ENCODE data around the gene CDCP2. TPM values are rescaled to one million over a fixed set of nuclear protein-coding genes. Genes with fewer than 3 reads are reported as not detected.

CDCP2 gene
- polyA plus RNA-seq, 2 of the 4 experiments (the other 2 are of a cell fraction): not detected

DNA sequence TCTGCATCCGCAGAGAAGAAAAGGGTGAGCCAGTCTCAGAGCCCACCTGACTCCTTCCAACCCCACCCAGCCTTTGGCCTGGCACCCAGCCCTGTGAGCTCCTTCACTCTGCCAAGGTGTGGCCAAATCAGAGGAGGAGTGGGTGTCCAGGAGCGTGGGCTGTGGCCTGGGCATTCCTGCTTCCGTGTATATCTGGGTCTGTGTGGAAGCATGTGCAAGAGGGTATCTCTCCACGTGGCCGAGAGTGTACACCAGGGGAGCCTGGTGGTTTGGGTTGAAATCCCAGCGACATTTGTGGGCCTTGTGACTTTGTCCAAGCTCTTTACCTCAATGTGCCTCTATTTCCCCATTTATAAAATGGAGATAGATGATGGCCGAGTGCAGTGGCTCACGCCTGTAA, 29.8 kb downstream of the CDCP2 start (continued):
- TF ChIP-seq, protein P1, sequence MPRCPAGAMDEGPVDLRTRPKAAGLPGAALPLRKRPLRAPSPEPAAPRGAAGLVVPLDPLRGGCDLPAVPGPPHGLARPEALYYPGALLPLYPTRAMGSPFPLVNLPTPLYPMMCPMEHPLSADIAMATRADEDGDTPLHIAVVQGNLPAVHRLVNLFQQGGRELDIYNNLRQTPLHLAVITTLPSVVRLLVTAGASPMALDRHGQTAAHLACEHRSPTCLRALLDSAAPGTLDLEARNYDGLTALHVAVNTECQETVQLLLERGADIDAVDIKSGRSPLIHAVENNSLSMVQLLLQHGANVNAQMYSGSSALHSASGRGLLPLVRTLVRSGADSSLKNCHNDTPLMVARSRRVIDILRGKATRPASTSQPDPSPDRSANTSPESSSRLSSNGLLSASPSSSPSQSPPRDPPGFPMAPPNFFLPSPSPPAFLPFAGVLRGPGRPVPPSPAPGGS (IDR thresholded peaks at IDR 0.05): no peak
- TF ChIP-seq HOXA7 (CRISPR knock-in tag; IDR thresholded peaks at IDR 0.05) (no peak), EHMT2 (IDR thresholded peaks at IDR 0.05; ENCODE audit: low read depth) (no peak)

DNA sequence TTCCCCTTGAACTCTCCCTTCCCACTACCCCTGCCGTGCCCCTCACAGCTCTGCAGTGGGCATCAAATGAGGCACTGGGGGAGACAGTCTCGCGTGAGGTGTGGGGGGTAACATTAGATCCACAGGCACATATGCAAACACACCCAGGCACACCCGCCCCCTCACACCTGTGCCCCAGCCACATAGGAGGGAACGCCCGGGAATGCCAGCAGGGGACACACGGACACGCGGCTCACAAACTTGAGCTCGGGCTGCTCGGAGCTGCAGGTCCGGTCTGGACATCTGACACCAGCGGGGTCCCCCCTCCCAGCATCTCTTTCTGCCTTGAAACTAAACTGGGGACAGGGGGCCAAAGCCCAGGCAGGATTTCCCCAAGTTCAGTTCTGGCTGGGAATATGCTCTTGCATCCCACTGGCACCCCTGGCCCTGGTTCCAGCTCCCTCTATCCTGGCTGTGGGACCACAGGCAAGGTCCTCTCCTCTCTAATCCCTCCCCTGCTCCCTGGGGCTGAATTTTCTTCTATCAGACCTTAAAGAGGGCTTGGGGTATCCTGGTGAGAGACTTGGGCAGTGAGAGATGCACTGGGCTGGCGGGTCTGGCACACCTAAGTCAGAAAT, 30.6 kb downstream of the CDCP2 start:
- H3K4me3 ChIP-seq: no peak overlapping the region
- WGBS (ENCODE audit: missing lambda C conversion rate): 52% methylated on average over 4 of the region's 14 CpGs
- no peak for DNase-seq (ENCODE audit: low read depth in 1 of 2, low spot score in 1 of 2)
- TF ChIP-seq, protein P2, sequence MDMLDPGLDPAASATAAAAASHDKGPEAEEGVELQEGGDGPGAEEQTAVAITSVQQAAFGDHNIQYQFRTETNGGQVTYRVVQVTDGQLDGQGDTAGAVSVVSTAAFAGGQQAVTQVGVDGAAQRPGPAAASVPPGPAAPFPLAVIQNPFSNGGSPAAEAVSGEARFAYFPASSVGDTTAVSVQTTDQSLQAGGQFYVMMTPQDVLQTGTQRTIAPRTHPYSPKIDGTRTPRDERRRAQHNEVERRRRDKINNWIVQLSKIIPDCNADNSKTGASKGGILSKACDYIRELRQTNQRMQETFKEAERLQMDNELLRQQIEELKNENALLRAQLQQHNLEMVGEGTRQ (IDR thresholded peaks at IDR 0.05): no peak
- no peak for TF ChIP-seq TFCP2L1 (CRISPR knock-in tag; IDR thresholded peaks at IDR 0.05)
- no peak for TF ChIP-seq CBX2 (IDR thresholded peaks at IDR 0.05; ENCODE audit: borderline replicate concordance, low read depth)
- no peak for TF ChIP-seq EHF (CRISPR knock-in tag; IDR thresholded peaks at IDR 0.05)
- ChIA-PET CTCF (interaction anchor here (0.6 to 4.1 kb wide), 15 partner anchors 8 to 612 kb away, joined by 3 to 36 read pairs (median 3); no protein-coding TSS in a partner anchor), POLR2A (interaction anchor here (1.2 kb wide), 1 partner anchor 78 kb away, joined by 5 read pairs; the partner anchor contains the start of genes CYB5RL and MRPL37)
- peaks cover 26% of the 10 kb centered on the region for H3K4me1 ChIP-seq
- H3K4me2 ChIP-seq: peak overlapping the region; percentile 84
- H3K27ac ChIP-seq: peak overlapping the region; percentile 79 to 85; a peak in 4 of 6 replicates
- no peaks in the 10 kb centered on the region for H3K9me3 ChIP-seq
- ATAC-seq: no peak
- no peak for FAIRE-seq

DNA sequence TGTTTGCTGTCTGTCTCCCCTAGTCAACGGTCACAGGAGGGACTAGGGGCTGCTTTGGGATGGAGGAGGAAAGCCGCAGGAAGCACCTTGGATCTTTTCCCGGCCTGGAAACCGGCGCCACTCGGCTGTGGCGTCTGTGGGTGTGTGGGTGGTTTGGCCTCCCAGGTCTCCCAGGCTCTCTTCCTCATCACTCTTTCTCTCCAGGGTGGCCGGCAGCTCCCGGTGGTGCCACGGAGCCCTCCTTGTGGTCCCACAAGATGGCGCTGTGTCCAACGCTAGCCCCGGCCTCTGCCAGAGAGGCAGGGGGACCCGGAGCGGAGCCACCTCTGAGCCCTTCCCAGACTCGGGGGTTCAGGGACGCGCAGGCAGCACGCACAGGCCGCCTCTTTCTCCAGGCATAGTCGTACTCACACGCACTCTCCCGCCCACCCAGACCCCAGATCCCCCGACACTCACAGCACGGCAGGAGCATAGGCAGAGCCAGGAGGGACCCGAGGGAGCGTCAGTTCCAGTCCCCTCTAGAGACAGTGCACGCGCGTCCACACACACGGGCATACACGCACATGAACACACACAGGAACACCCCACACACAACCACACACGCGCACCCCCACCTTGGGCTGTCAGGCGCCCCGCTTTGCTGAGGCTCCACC, 31.2 kb downstream of the CDCP2 start:
- Histone ChIP-seq H3K4me1 (peaks cover 26% of the 10 kb centered on the region), H3K4me2 (peak overlapping the region; percentile 84), H3K9me3 (no peaks in the 10 kb centered on the region), H3K4me3 (0 out of 3 replicates have a peak overlapping the region, but pooled peaks have one; percentile 31), H3K27ac (peak overlapping the region; percentile 79 to 85)
- POLR2A ChIA-PET: interaction anchor here (0.6 to 1.2 kb wide), 2 partner anchors 78 to 368 kb away, joined by 3 to 5 read pairs; partner anchors contain the start of genes CYB5RL and MRPL37
- FAIRE-seq: no peak
- DNase-seq (ENCODE audit: low read depth in 1 of 2, low spot score in 1 of 2): peak; percentile 64 to 84
- CTCF ChIA-PET: interaction anchor here (0.6 to 4.1 kb wide), 27 partner anchors 7 to 690 kb away, joined by 3 to 36 read pairs (median 3); no protein-coding TSS in a partner anchor
- peak; percentile 81 to 95 for ATAC-seq
- WGBS (ENCODE audit: missing lambda C conversion rate): 14% methylated on average over 24 of the region's 36 CpGs
- TF ChIP-seq NR3C1 (IDR thresholded peaks at IDR 0.05) (no peak), CBX2 (IDR thresholded peaks at IDR 0.05; ENCODE audit: borderline replicate concordance, low read depth) (no peak), MAZ (IDR thresholded peaks at IDR 0.05; ENCODE audit: borderline replicate concordance, low read depth, low read length) (no peak), CHD4 (IDR thresholded peaks at IDR 0.05; ENCODE audit: borderline replicate concordance) (no peak), SMC3 (IDR thresholded peaks at IDR 0.05) (peak; percentile 73), ZNF302 (CRISPR knock-in tag; IDR thresholded peaks at IDR 0.05) (no peak), CEBPB (IDR thresholded peaks at IDR 0.05) (no peak), BHLHE40 (IDR thresholded peaks at IDR 0.05; ENCODE audit: low read depth, low read length) (no peak), NPAS2 (CRISPR knock-in tag; IDR thresholded peaks at IDR 0.05; ENCODE audit: borderline replicate concordance) (no peak), RARB (CRISPR knock-in tag; IDR thresholded peaks at IDR 0.05) (no peak), CHD2 (IDR thresholded peaks at IDR 0.05; ENCODE audit: low read length, partially characterized antibody) (no peak), FOSL2 (IDR thresholded peaks at IDR 0.05) (no peak), FOSL2 (CRISPR knock-in tag; IDR thresholded peaks at IDR 0.05) (no peak), ZC3H11A (IDR thresholded peaks at IDR 0.05) (no peak), KDM1A (IDR thresholded peaks at IDR 0.05; ENCODE audit: low read depth) (no peak), MYC (IDR thresholded peaks at IDR 0.05; ENCODE audit: borderline replicate concordance, low read length) (no peak), MAFK (IDR thresholded peaks at IDR 0.05; ENCODE audit: partially characterized antibody) (no peak)
- TF ChIP-seq, protein P3, sequence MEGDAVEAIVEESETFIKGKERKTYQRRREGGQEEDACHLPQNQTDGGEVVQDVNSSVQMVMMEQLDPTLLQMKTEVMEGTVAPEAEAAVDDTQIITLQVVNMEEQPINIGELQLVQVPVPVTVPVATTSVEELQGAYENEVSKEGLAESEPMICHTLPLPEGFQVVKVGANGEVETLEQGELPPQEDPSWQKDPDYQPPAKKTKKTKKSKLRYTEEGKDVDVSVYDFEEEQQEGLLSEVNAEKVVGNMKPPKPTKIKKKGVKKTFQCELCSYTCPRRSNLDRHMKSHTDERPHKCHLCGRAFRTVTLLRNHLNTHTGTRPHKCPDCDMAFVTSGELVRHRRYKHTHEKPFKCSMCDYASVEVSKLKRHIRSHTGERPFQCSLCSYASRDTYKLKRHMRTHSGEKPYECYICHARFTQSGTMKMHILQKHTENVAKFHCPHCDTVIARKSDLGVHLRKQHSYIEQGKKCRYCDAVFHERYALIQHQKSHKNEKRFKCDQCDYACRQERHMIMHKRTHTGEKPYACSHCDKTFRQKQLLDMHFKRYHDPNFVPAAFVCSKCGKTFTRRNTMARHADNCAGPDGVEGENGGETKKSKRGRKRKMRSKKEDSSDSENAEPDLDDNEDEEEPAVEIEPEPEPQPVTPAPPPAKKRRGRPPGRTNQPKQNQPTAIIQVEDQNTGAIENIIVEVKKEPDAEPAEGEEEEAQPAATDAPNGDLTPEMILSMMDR (IDR thresholded peaks at IDR 0.05): peak; percentile 62
- TF ChIP-seq, protein P4, sequence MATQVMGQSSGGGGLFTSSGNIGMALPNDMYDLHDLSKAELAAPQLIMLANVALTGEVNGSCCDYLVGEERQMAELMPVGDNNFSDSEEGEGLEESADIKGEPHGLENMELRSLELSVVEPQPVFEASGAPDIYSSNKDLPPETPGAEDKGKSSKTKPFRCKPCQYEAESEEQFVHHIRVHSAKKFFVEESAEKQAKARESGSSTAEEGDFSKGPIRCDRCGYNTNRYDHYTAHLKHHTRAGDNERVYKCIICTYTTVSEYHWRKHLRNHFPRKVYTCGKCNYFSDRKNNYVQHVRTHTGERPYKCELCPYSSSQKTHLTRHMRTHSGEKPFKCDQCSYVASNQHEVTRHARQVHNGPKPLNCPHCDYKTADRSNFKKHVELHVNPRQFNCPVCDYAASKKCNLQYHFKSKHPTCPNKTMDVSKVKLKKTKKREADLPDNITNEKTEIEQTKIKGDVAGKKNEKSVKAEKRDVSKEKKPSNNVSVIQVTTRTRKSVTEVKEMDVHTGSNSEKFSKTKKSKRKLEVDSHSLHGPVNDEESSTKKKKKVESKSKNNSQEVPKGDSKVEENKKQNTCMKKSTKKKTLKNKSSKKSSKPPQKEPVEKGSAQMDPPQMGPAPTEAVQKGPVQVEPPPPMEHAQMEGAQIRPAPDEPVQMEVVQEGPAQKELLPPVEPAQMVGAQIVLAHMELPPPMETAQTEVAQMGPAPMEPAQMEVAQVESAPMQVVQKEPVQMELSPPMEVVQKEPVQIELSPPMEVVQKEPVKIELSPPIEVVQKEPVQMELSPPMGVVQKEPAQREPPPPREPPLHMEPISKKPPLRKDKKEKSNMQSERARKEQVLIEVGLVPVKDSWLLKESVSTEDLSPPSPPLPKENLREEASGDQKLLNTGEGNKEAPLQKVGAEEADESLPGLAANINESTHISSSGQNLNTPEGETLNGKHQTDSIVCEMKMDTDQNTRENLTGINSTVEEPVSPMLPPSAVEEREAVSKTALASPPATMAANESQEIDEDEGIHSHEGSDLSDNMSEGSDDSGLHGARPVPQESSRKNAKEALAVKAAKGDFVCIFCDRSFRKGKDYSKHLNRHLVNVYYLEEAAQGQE (IDR thresholded peaks at IDR 0.05): no peak
- TF ChIP-seq, protein P5, sequence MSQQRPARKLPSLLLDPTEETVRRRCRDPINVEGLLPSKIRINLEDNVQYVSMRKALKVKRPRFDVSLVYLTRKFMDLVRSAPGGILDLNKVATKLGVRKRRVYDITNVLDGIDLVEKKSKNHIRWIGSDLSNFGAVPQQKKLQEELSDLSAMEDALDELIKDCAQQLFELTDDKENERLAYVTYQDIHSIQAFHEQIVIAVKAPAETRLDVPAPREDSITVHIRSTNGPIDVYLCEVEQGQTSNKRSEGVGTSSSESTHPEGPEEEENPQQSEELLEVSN (IDR thresholded peaks at IDR 0.05; ENCODE audit: borderline replicate concordance, low read depth): no peak

Measured in A549 (cell line).